Keratinocyte (primary cell): Measurements from ENCODE around the gene KRTAP3-2. TPM values are rescaled to one million over a fixed set of nuclear protein-coding genes. Genes with fewer than 3 reads are reported as not detected.
A peak's percentile ranks its signal among the peaks of the same experiment; 100 is the strongest.

Experiments used
- DNase-seq: peaks from one replicate; pipeline ENCODE4 v3.0.0-alpha.2; 2011; ENCODE audit warnings: low read depth, missing footprints, low spot score
- FAIRE-seq: peaks from 2 replicates; lab custom pipeline; 2011; peaks lifted over from hg19 to GRCh38; lab: Jason Lieb, UNC
- H2AFZ ChIP-seq: 2 replicates; pipeline ENCODE4 v1.6.0; 2012; ENCODE audit warnings: low read length, control low read depth, inconsistent platforms; ENCODE audit not compliant: control insufficient read depth
- H3K27ac ChIP-seq: 2 replicates; pipeline ENCODE4 v1.5.1; 2011; ENCODE audit warnings: low read length; ENCODE audit not compliant: control insufficient read depth, insufficient read depth
- H3K27me3 ChIP-seq: 3 replicates; pipeline ENCODE4 v1.6.0; 2011; ENCODE audit warnings: low read length; ENCODE audit not compliant: control insufficient read depth, insufficient read depth; ENCODE audit errors: extremely low read depth
- H3K36me3 ChIP-seq, 2 experiments: 2 replicates in 1 of 2; 3 replicates in 1 of 2; pipeline ENCODE4 v1.5.1; 2011; ENCODE audit warnings: low read length in 2 of 2, mild to moderate bottlenecking in 1 of 2; ENCODE audit not compliant: control insufficient read depth in 2 of 2, insufficient read depth in 2 of 2; ENCODE audit errors: extremely low read depth in 1 of 2
- H3K4me1 ChIP-seq: 3 replicates; pipeline ENCODE4 v1.5.1; 2011; ENCODE audit warnings: low read length; ENCODE audit not compliant: control insufficient read depth, insufficient read depth; ENCODE audit errors: extremely low read depth
- H3K4me2 ChIP-seq: 3 replicates; pipeline ENCODE4 v1.6.0; 2011; ENCODE audit warnings: low read depth, low read length; ENCODE audit not compliant: control insufficient read depth, insufficient read depth; ENCODE audit errors: extremely low read depth
- H3K4me3 ChIP-seq, 3 experiments: fragments of 200-600 bp in 1 of 3; sonication (generic) in 1 of 3; 2 replicates in 2 of 3; 3 replicates in 1 of 3; pipeline ENCODE4 v1.5.1; 2011 to 2016; ENCODE audit warnings: low read length in 3 of 3, mild to moderate bottlenecking in 3 of 3, control low read depth in 2 of 3, inconsistent platforms in 1 of 3, low read depth in 1 of 3, mixed read lengths in 1 of 3, mixed run types in 1 of 3, moderate library complexity in 1 of 3; ENCODE audit not compliant: control insufficient read depth in 2 of 3, insufficient read depth in 2 of 3; ENCODE audit errors: extremely low read depth in 1 of 3
- H3K79me2 ChIP-seq: 2 replicates; pipeline ENCODE4 v1.6.0; 2012; ENCODE audit warnings: low read length; ENCODE audit not compliant: control insufficient read depth, insufficient read depth
- H3K9ac ChIP-seq: 3 replicates; pipeline ENCODE4 v1.6.0; 2011; ENCODE audit warnings: low read length; ENCODE audit not compliant: control insufficient read depth, insufficient read depth; ENCODE audit errors: extremely low read depth
- H3K9me1 ChIP-seq: 3 replicates; pipeline ENCODE4 v1.6.0; 2011; ENCODE audit warnings: low read length; ENCODE audit not compliant: control insufficient read depth, insufficient read depth; ENCODE audit errors: extremely low read depth
- H3K9me3 ChIP-seq: 2 replicates; pipeline ENCODE4 v1.5.1; 2012; ENCODE audit warnings: low read depth, low read length; ENCODE audit not compliant: control insufficient read depth
- H4K20me1 ChIP-seq: 3 replicates; pipeline ENCODE4 v1.6.0; 2011; ENCODE audit warnings: low read length; ENCODE audit not compliant: control insufficient read depth, insufficient read depth; ENCODE audit errors: extremely low read depth
- EZH2 ChIP-seq: IDR thresholded peaks from one replicate; pipeline ENCODE4 v1.6.1; 2012; ENCODE audit warnings: inconsistent platforms, mild to moderate bottlenecking, low read length, moderate library complexity
- dilution Hi-C: fragments of 300-500 bp; cut with MboI; formaldehyde crosslinking; loops from one replicate; pipeline ENCODE4 v1.7.0; 2020; ENCODE audit warnings: low sequenced_read_pairs; ENCODE audit not compliant: extremely low pct_ligation_motif_present
- polyA plus RNA-seq, 5 experiments: library from polyadenylated mRNA; depleted of rRNA in 3 of 5; stranded (reverse) in 3 of 5; stranded (forward) in 1 of 5; unstranded in 1 of 5; fragments of >200 nt; gene quantifications; 1 replicate in 1 of 5; 2 replicates in 3 of 5; 3 replicates in 1 of 5; pipeline versions ENCODE4 v1.2.1 to v1.2.3, GENCODE V29; 2011 to 2012; ENCODE audit warnings: missing spikeins in 2 of 5, low read depth in 1 of 5, low replicate concordance in 1 of 5
- TF ChIP-seq, protein P1 (sequence below), 3 experiments: IDR thresholded peaks in 1 of 3; conservative IDR thresholded peaks in 1 of 3; optimal IDR thresholded peaks in 1 of 3; 2 replicates in 2 of 3; 3 replicates in 1 of 3; pipeline versions ENCODE3 to v1.5.1; 2011; ENCODE audit warnings: low read length in 3 of 3, mild to moderate bottlenecking in 3 of 3, moderate library complexity in 2 of 3, control low read depth in 1 of 3, inconsistent platforms in 1 of 3; ENCODE audit not compliant: insufficient read depth in 2 of 3; ENCODE audit errors: extremely low read depth in 1 of 3

The KRTAP3-2 gene
- polyA plus RNA-seq, 1 donor (not counting 4 experiments of a cell fraction or from before 2014, with no cell fraction given): not detected

GRCh38 chr17:40992666-40993065, 7.0 kb downstream of the KRTAP3-2 start:
- dilution Hi-C loops: no loop called here
- Histone ChIP-seq H3K27ac (no peak overlapping the region), H3K4me3 (no peak overlapping the region), H3K4me2 (no peak overlapping the region), H4K20me1 (no peaks in the 10 kb centered on the region), H3K36me3 (no peaks in the 10 kb centered on the region), H2AFZ (no peak overlapping the region), H3K4me1 (no peaks in the 10 kb centered on the region), H3K27me3 (no peaks in the 10 kb centered on the region), H3K9me3 (no peaks in the 10 kb centered on the region), H3K79me2 (no peaks in the 10 kb centered on the region), H3K9me1 (no peaks in the 10 kb centered on the region), H3K9ac (no peak overlapping the region)
- DNase-seq (no peak), FAIRE-seq (no peak)
- TF ChIP-seq, protein P1, sequence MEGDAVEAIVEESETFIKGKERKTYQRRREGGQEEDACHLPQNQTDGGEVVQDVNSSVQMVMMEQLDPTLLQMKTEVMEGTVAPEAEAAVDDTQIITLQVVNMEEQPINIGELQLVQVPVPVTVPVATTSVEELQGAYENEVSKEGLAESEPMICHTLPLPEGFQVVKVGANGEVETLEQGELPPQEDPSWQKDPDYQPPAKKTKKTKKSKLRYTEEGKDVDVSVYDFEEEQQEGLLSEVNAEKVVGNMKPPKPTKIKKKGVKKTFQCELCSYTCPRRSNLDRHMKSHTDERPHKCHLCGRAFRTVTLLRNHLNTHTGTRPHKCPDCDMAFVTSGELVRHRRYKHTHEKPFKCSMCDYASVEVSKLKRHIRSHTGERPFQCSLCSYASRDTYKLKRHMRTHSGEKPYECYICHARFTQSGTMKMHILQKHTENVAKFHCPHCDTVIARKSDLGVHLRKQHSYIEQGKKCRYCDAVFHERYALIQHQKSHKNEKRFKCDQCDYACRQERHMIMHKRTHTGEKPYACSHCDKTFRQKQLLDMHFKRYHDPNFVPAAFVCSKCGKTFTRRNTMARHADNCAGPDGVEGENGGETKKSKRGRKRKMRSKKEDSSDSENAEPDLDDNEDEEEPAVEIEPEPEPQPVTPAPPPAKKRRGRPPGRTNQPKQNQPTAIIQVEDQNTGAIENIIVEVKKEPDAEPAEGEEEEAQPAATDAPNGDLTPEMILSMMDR (optimal IDR thresholded peaks at IDR 0.05 in 1 of 3, IDR thresholded peaks at IDR 0.05 in 1 of 3, conservative IDR thresholded peaks at IDR 0.05 in 1 of 3; ENCODE audit: extremely low read depth in 1 of 3, insufficient read depth in 2 of 3, low read length in 3 of 3): no peak
- no peak for TF ChIP-seq EZH2

GRCh38 chr17:40986920-40987319, 12.8 kb downstream of the KRTAP3-2 start:
- peak overlapping the region; percentile 78 for H2AFZ ChIP-seq
- no peaks in the 10 kb centered on the region for H3K9me3 ChIP-seq
- no peak overlapping the region for H3K9ac ChIP-seq
- no peaks in the 10 kb centered on the region for H4K20me1 ChIP-seq
- TF ChIP-seq, protein P1 (optimal IDR thresholded peaks at IDR 0.05 in 1 of 3, IDR thresholded peaks at IDR 0.05 in 1 of 3, conservative IDR thresholded peaks at IDR 0.05 in 1 of 3; ENCODE audit: extremely low read depth in 1 of 3, insufficient read depth in 2 of 3, low read length in 3 of 3): peak in 1 of 3 experiments; percentile 29
- TF ChIP-seq EZH2: no peak
- no peak overlapping the region for H3K27ac ChIP-seq
- dilution Hi-C loops: no loop called here
- no peaks in the 10 kb centered on the region for H3K9me1 ChIP-seq
- no peaks in the 10 kb centered on the region for H3K36me3 ChIP-seq
- H3K4me3 ChIP-seq: no peak overlapping the region
- no peak for DNase-seq
- H3K27me3 ChIP-seq: no peaks in the 10 kb centered on the region
- peak; percentile 60 for FAIRE-seq
- H3K4me1 ChIP-seq: peaks cover 3% of the 10 kb centered on the region
- H3K79me2 ChIP-seq: no peaks in the 10 kb centered on the region
- H3K4me2 ChIP-seq: peak overlapping the region; percentile 54
